CD1c-positive myeloid dendritic cell (primary cell): ENCODE results near the gene SLC5A9.
A peak's percentile ranks its signal among the peaks of the same experiment; 100 is the strongest.
"Not testable (repeated sequence)": the region's sequence is repeated elsewhere in the genome, so short reads cannot be mapped to it uniquely, and the experiment has no call there.

ENCODE experiments used
- DNase-seq: peaks from one replicate; pipeline ENCODE4 v3.0.0-alpha.2; 2016; ENCODE audit errors: extremely low spot score

The SLC5A9 gene

DNA sequence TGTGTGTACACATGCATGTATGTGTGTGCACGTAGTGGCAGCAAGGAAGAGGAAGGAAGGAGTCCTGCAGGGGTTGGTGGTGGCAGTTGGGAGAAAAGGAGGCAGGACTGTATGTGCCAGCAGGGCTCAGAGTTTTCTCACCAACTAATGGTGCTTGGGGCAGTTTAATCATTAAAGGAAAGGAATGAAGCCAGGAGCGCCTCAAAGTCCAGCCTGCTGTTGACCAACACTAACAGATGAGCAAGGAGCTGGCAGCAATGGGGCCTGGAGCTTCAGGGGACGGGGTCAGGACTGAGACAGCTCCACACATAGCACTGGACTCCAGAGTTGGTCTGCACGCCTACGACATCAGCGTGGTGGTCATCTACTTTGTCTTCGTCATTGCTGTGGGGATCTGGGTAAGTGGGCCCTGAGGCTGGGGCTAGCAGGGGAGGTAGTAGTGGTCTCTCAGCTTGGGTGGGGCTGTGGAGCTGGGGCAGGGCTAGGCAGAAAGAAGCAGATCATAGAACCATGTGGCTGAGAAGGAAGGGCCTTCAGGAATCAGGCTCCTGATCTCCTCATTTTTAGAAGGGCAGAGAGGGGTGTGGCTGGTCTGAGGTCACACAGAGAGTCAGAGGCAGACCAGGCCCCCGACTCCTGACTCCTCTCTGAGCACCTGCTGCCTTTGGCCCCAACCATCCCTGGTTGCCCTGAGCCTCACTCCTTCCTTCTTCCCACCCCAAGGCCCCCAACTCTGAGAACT is at the start of gene SLC5A9:
Gene SLC5A9 (plus strand): TSS at position 216 of the 742 bp plus-strand sequence. CDS start 21 bp downstream, at position 237.
- no peak for DNase-seq

DNA sequence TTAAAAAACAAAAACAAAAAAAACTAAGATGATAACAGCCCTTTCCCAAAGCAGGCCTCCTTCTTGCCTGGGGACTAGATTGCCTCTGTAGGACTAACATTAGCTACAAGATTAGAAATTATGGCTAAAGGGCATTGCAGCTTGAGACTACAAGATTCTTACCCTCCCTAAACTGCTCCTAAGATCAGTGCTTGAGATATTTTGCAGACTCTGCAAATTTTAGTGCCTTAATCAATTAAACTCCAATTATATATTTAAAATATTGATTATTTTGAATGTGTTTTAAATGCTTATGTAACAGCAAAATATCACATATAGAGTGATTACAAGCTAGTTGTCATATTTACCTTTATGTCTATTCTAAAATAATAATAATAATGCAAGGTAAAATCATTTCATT is 47.4 kb upstream of the SLC5A9 start:
- DNase-seq: no peak

DNA sequence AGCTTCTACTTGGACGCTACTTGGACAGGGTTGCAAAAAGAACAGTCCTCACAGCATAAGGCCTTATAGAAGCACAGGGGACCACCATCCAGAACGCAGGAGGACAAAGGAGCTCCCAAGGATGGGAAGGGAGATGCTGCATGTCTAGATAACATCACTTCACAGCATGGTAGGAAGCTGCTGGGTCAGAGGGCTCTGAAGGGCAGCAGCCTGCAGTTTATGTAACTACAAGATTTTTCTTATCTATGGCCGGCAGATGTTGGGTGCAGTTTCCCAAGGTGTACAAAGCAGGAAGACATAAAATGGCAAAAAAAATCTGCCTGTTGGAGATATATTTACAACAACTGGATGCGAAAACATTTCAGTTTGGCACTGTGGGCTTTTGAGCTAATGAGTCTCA is 45.3 kb upstream of the SLC5A9 start:
- no peak for DNase-seq

DNA sequence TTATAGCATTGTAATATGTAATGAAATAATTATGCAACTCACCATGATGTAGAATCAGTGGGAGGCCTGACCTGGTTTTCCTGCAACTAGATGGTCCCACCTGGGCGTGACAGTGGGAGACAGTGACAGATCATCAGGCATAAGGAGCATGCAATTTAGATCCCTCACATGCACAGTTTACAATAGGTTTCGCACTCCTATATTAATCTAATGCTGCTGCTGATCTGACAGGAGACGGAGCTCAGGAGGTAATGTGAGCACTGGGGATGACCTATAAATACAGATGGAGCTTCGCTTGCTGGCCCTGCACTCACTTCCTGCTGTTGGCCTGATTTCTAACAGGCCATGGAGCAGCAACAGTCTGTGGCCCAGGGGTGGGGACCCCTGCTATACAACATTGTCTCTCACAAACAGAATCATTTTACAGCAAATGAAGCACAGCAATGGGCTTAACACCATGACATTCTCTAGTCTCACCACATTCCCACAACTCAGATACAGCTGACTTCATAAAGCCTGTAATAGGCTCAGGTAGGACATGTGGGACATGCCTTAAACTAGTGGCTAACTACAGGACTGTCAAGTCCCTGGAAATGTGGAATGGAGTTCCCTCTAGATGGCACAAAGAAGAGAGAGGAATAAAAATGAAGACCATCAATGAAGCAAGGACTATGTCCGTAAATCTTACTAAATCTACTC is 40.7 kb upstream of the SLC5A9 start:
- no peak for DNase-seq

DNA sequence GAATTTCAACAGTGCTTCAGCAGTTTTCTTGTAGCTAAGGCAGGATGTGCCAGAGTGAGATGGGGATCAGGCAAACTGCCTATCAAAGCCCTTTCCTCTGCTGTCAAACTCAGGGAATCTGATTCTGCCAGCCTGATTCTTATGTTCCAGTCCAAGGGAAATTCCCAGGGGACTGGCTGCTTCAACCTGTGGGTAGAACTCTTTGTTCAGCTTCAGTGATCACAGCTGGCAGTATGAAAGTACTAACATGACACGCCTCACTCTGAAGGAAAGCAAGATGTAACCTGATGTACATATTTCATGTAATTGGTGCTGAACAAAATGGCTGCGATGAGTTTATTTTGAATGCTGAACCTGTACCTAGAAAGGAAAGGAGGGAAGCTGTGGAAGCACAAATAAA is 40.1 kb upstream of the SLC5A9 start:
- DNase-seq: no peak

DNA sequence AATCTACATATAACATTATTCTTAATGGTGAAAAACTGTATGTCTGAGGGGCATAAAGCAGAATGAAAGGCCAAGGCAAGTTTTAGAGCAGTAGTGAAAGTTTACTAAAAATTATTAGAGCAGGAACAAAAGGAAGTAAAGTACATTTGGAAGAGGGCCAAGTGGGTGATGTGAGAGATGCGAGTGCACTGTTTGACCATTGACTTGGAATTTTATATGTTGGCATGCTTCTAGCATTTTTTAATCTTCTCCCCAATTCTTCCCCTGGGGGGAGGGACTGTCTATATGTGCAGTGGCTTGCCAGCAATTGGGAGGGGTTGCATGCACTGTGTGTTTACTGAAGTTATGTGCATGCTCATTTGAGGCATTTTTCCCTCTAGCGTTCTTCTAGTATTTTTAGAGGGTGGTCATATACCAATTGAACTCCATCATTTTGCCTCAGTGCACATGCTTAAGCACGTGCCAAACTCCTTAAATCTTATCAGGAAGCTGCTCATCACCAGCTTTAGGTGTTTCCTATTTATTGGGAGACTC is 36.1 kb upstream of the SLC5A9 start:
- DNase-seq: no peak

DNA sequence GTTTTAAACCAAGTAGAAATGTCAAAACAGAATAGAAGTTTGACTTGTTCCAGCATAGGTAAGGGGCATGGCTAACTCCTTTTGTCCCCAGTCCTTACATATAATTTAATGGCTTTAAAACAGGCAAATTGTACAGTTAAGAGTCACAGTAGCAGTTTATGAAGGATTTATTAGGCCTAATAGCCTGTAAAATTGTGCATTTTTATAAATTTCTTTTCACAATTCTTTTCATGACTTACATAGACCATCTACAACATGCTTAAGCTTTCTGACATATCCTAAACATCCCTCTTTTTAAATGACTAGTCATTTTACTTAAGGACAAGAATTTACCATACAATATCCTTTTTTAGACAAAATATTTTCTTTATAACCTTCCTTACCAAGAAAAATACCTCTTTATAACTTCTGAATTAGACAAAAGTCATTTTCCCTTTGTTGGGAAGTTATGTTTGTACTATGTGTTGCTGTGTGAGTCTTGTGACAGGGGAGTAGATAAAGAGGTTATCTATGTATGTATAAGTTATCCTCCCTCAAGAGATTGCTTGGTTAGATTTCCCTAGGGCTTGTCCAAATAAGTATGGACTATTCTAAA is 34.5 kb upstream of the SLC5A9 start:
- DNase-seq: no peak

DNA sequence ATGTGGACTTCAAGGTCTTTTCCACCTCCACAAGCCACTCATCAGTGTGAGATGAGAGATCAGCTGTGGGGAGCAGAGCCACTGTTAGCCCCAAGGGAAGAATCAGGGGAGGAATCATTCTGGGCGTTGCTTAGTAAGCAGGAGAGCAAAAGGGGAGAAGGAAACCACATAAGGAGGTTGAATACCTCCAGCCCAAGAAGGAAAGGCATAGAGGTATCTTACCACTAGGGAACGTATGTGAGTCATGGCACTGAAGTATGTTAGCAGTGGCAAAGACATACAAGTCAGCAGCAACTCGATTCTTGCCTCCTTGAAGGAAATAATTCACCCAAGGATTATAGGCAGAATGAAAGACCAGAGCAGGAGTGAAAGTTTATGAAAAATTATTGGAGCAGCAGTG is 31.6 kb upstream of the SLC5A9 start:
- no peak for DNase-seq

DNA sequence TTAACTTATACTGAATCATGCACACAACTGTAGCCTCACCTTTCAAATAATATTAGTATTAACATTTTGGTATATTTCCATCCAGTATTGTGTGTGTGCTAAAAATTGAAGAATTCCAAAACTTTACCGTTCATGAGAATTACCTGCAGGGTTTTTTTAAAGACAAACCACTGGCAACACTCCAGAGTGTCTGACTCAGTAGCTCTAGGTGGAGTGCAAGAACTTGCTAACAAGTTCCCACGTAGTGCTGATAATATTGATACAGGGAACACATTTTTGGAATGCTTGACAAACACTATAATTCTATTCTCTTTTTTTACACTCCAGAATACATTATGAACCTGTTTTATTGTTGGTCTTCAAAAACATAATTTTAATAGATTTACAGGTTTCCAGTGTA is 27.7 kb upstream of the SLC5A9 start:
- no peak for DNase-seq

DNA sequence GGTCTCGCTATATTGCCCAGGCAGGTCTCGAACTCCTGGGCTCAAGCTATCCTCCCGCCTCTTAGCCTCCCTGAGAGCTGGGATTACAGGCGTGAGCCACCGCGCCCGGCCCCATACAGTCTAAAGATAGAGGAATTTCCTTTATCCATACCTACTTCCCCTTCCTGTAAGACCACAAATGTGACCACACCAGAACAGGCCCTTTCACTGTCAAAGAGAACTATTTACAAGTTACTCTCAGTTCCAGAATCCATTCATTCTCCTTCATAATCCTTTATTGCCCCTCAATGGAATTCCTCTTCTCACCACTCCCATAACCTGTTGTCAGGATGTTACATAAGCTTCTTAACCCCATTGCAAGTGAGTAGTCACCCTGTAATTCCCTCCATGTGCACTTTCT is 26.3 kb upstream of the SLC5A9 start:
- peak; percentile 30 for DNase-seq

DNA sequence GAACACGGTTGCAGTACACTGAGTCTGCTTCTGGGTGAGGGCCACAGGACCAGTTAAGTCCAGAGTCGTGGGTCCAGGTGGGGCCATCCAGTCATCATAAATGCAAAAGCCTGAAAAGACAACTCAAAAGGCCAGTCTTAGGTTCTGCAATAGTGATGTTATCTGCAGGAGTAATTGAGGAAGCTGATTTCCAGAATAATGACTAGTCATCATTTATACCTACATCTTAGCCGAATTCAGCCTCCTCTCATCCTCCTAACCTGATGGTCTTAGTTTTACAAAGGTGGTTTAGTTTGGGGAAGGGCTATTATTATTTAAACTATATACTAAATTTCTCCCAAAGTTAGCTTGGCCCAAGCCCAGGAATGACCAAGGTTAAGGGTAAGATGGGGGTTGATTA is 23.5 kb upstream of the SLC5A9 start:
- no peak for DNase-seq

DNA sequence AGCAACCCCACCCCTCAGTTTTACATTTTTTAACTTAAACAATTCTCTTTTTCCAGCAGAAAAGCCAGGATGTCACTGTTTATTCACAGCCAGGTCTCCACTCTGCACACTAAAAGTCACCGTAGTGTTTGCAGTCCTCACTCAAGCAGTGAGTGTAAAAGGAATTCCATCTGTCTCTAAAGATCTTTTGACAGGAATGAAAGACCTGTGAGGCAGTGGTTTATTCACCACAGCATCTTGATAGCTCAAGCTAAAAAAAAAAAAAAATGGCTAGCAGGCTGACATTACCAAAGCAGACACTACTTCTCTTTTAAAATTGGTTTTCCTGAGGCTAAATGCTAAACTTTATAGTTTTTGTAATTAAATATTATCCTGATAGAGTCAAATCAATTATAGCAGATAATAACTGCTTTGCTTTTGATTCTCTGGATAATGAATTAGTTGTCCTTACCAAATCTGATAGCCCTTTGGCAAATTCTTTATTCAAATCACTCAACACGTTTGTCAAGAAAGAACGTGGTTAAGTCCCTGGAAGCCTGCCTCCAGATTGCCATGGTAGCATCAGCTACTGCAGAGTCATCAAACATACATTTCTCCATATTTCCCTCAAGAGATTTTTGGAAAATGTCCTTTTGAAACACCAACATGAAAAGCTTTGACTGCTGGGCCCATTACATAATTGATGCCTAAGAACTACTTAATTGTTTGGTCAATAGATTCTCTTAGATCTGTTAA is 22.2 kb upstream of the SLC5A9 start:
- no peak for DNase-seq

DNA sequence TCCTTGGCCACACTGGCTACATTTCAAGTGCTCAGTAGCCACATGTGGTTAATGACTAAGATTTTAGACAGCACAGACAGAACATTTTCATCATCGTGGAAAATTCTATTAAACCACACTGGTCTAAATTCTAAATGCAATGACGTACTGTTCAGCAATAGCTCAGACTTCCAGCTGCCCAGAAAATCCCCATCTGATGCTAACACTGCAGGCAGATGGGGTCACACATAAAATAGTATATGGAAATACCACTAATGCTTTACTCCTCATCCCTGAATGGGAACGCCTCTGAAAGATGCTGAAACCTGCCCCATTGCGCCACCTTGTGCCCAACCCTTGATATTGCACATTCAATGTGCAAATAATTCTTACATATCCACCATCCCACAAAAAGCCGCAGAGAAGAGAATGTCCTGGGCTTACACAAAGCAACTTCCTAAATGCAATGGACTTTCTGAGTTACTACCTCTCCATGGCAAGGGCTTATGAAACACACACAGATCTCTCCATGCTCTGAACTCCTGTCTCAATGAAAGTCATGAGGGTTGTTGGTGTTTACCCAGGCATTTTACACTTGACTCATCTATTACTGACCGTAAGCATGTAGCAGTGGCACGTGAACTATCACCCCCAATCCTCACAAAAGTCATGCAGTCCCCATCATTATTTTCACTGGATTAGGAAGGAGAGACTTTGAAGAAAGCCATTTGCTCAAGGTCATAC is 20.3 kb upstream of the SLC5A9 start:
- DNase-seq: peak; percentile 75

DNA sequence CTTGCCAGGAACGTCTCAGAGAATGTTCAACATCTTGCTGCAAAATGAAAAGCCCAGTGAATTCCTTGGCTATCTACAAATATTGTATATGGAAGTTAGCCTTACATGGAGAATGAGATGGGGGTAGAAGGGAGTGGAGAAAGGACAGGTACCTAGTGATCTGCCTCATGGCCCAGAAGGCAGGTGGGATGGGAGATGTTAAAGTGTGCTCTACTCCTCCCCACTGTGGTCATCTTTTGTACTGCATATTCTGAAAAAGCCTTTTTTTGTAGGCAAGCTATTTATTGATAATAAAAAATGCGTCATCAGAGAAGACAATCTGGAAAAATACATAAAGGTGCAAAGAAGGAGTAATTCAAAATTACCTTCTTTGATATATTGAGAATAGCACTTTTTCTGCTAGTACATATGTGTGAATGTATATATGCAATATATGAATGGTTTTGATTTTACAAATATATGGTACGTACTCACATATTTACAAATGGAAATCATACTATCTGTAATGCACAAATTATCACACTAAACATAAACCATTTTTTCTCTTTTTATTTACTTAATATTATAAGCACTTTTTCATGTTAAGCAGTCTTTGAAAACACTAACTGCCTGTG is 19.1 kb upstream of the SLC5A9 start:
- peak; percentile 31 for DNase-seq

DNA sequence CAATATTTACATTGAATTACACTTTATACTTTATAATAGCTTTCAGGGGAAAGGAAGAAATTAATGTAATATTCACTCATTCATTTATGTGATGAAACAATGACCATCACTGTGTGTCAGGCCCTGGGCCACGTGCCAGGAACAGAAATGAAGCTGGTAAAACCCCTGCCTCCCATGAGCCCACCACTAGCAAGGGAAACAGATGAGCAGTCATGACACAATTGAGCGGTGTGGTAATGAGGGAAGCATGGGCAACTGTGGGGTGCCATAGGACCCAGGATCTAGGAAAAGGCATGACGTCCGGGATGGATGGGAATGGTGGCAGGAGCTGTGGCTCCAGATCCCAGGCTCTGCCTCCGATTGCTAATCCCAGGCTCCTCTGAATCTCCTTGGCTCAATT is 17.0 kb upstream of the SLC5A9 start:
- DNase-seq: no peak

DNA sequence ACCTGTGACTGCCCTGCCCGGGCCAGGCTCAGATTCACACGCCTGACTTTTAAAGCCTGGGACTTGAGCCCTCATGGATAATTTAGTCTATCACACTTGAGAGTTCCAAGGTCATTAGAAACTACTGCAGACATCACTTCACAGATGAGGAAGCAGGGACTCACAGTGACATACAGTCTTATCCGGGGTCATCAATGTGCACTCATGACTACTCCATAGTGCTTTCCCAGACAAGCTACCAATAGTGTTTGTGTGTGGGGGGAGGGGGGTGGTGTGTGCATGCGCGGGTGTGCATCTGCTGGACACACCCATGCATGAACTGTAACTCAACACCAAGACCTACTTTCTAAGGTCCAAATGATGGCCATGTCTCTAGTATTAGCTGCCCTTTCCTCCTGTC is 16.1 kb upstream of the SLC5A9 start:
- no peak for DNase-seq

DNA sequence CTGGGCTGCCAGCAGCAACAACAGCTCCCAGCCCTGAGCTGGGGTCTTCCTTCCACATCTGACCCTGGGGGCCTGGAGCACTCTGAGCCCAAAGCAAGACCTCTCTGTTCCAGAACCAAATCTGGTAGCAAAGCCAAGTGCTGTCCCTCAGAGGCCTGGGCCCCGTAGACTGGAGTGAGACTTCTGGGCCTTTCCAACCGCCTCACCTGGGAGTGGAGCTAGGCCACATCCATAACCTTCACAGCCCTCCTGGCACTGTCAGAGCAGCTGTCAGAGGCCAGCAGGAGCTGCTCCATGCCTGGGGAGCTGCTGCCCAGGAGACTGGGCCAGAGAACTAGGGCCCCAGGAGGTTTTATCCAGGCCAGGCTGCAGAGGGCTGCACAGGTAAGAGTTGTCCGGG is 15.4 kb upstream of the SLC5A9 start:
- no peak for DNase-seq

DNA sequence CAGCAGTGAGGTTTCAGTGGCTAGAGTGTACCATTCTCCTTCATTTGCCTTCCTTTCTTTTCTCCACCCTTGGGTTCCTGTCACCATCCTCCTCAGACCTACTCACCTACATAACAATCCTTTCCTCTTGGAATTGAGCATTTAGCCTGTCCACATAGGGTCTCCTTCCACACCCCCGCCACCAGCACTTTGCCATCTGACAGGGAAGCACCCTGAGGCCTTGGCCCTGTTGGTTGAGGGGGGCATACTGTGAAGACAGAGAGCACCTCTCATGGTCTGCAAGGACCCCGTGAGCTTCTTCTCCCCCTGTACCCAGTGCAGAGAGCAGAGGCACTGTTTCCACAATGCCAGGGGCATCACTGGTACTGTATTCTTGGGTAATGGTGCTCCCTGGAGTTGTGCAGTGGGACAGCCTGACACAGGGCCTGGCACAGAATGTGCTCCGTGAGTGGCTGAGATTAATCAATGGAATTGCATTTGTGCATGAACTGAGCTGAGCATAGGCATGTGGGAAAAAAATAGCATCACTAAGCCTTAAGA is 14.9 kb upstream of the SLC5A9 start:
- no peak for DNase-seq

DNA sequence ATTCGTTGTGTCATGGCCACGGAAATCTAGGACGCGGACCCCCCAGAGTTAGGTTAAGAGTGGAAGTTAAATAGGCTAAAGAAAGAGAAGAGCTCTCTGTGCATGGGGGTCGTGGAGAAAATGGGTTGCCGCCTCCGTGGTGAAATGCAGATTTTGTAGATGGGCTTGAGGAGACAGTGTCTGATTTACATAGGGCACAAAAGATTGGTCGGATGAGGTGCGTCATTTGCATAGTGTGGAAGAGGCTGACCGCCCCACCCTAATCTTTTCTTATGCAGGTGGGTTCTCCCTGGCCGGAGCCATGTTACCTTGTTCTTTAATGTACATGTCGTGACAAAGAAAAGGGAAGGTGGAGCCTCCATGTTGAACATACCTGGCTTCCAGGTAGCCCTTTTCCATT is 14.3 kb upstream of the SLC5A9 start:
- no peak for DNase-seq

DNA sequence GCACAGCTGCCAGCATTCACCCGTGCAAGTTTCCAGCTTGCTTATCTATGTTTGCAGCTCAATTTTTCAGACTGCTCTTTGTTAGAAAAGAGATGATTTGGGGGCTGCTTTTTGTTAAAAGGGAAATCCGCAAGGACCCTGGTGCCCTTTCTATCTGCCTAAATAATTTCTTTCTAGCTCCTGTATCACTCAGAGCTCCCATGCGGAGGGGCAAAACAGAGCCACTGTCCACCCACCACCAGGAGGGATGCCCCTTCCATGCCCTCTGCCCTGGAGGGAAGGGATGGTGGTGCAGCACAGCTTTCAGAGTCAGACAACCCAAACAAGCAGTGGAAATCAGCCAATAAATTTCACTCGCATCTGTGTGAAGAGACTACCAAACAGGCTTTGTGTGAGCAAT is 13.9 kb upstream of the SLC5A9 start:
- no peak for DNase-seq

DNA sequence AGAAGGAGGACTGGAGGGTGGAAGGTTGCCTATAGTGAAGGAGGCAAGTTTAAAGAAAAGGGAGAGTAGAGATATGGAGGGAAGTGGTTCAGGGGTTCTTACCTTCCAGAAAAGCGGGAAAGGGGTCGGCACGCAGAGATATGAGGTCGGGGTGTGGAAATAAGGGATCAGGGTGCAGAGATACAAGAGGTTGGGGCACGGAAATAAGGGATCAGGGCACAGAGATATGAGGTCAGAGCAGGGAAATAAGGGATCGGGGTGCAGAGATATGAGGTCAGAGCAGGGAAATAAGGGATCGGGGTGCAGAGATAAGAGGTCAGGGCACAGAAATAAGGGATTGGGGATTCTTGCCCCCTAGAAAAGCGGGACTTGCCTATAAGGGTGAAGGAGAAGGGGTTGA is 9.1 kb upstream of the SLC5A9 start:
- not testable (repeated sequence) for DNase-seq
